WTC11 (cell line): ENCODE measurements around the gene SLC2A1. TPM values are rescaled to one million over a fixed set of nuclear protein-coding genes. Genes with fewer than 3 reads are reported as not detected.

Experiments used
- ATAC-seq: fragments of 200-7000 bp; cut with Tn5 transposase; 2 replicates; pipeline ENCODE4 v1.10.0; 2021; ENCODE audit warnings: mild to moderate bottlenecking, moderate library complexity
- CTCF ChIA-PET: fragments of 300-600 bp; sonication (Branson Sonifier 250); formaldehyde crosslinking; loops from one replicate; lab custom pipeline; 2021; ENCODE audit warnings: antibody characterized with exemption; lab: Charles Lee
- POLR2A ChIA-PET: fragments of 350-600 bp; sonication (Branson Sonifier 250); formaldehyde crosslinking; loops from one replicate; lab custom pipeline; 2021; ENCODE audit warnings: antibody characterized with exemption; lab: Charles Lee
- DNase-seq: peaks from one replicate; pipeline ENCODE4 v3.0.0; 2021; ENCODE audit warnings: low spot score
- H3K27ac Mint-ChIP-seq: 2 replicates; pipeline ENCODE4 v1.8.0; 2021; ENCODE audit warnings: mixed read lengths
- H3K27me3 Mint-ChIP-seq: 2 replicates; pipeline ENCODE4 v1.8.0; 2021; ENCODE audit warnings: low read depth, mild to moderate bottlenecking, moderate library complexity, mixed read lengths
- H3K36me3 Mint-ChIP-seq: 2 replicates; pipeline ENCODE4 v1.8.0; 2021; ENCODE audit warnings: mixed read lengths
- H3K4me1 Mint-ChIP-seq: 2 replicates; pipeline ENCODE4 v1.8.0; 2022; ENCODE audit warnings: mixed read lengths
- H3K4me3 Mint-ChIP-seq: 2 replicates; pipeline ENCODE4 v1.8.0; 2021; ENCODE audit warnings: mild to moderate bottlenecking, moderate library complexity, mixed read lengths
- H3K9me3 Mint-ChIP-seq: 2 replicates; pipeline ENCODE4 v1.8.0; 2021; ENCODE audit warnings: mixed read lengths
- ELF4 ChIP-seq: sonication (generic); formaldehyde crosslinking; IDR thresholded peaks from 2 replicates; pipeline ENCODE4 v1.8.1; 2022; ENCODE audit warnings: low read depth, mild to moderate bottlenecking, moderate library complexity, missing genetic modification reagents
- FOXK1 ChIP-seq: sonication (generic); formaldehyde crosslinking; IDR thresholded peaks from 2 replicates; pipeline ENCODE4 v1.8.0; 2022; ENCODE audit warnings: mild to moderate bottlenecking, moderate library complexity, missing genetic modification reagents
- NFATC4 ChIP-seq: fragments of 250-450 bp; sonication (Bioruptor Pico); IDR thresholded peaks from 2 replicates; pipeline ENCODE4 v1.9.0; 2021; ENCODE audit warnings: mild to moderate bottlenecking
- OVOL2 ChIP-seq: fragments of 250-450 bp; sonication (Bioruptor Pico); IDR thresholded peaks from 2 replicates; pipeline ENCODE4 v1.9.0; 2021; ENCODE audit warnings: mild to moderate bottlenecking, borderline replicate concordance
- RELA ChIP-seq: sonication (generic); formaldehyde crosslinking; IDR thresholded peaks from 2 replicates; pipeline ENCODE4 v1.8.1; 2022; ENCODE audit warnings: missing genetic modification reagents, mild to moderate bottlenecking, borderline replicate concordance
- ZNF263 ChIP-seq: sonication (generic); formaldehyde crosslinking; IDR thresholded peaks from 2 replicates; pipeline ENCODE4 v1.8.1; 2022; ENCODE audit warnings: low read depth, mild to moderate bottlenecking, moderate library complexity, missing genetic modification reagents
- ZNF317 ChIP-seq: sonication (generic); formaldehyde crosslinking; IDR thresholded peaks from 2 replicates; pipeline ENCODE4 v1.8.1; 2023; ENCODE audit warnings: low read depth, mild to moderate bottlenecking, moderate library complexity, missing genetic modification reagents, borderline replicate concordance
- total RNA-seq: library from RNA; stranded (reverse); gene quantifications from 3 replicates; pipeline ENCODE4 v1.2.3, GENCODE V29; 2021
- TF ChIP-seq, protein P1 (sequence below): sonication (generic); formaldehyde crosslinking; conservative IDR thresholded peaks from 2 replicates; pipeline ENCODE4 v1.8.1; 2023; ENCODE audit warnings: mild to moderate bottlenecking, low read depth, missing genetic modification reagents, moderate library complexity
- TF ChIP-seq, protein P2 (sequence below): sonication (generic); formaldehyde crosslinking; conservative IDR thresholded peaks from 2 replicates; pipeline ENCODE4 v1.8.1; 2022; ENCODE audit warnings: mild to moderate bottlenecking, missing genetic modification reagents
- TF ChIP-seq, protein P3 (sequence below): sonication (generic); formaldehyde crosslinking; IDR thresholded peaks from 2 replicates; pipeline ENCODE4 v1.8.0; 2022; ENCODE audit warnings: mild to moderate bottlenecking, missing genetic modification reagents
- TF ChIP-seq, protein P4 (sequence below): sonication (generic); formaldehyde crosslinking; IDR thresholded peaks from 2 replicates; pipeline ENCODE4 v1.8.1; 2022; ENCODE audit warnings: low read depth, missing genetic modification reagents, borderline replicate concordance
- TF ChIP-seq, protein P5 (sequence below): fragments of 250-450 bp; sonication (Bioruptor Pico); IDR thresholded peaks from 2 replicates; pipeline ENCODE4 v1.9.0; 2021; ENCODE audit warnings: mild to moderate bottlenecking
- TF ChIP-seq, protein P6 (sequence below): sonication (generic); formaldehyde crosslinking; IDR thresholded peaks from 2 replicates; pipeline ENCODE4 v1.8.0; 2022; ENCODE audit warnings: missing genetic modification reagents
- TF ChIP-seq, protein P7 (sequence below): sonication (generic); formaldehyde crosslinking; IDR thresholded peaks from 2 replicates; pipeline ENCODE4 v1.8.1; 2023; ENCODE audit warnings: mild to moderate bottlenecking, missing genetic modification reagents, moderate library complexity

SLC2A1 gene
- total RNA-seq, 1 experiment from 2014 or later, result 215 TPM

DNA sequence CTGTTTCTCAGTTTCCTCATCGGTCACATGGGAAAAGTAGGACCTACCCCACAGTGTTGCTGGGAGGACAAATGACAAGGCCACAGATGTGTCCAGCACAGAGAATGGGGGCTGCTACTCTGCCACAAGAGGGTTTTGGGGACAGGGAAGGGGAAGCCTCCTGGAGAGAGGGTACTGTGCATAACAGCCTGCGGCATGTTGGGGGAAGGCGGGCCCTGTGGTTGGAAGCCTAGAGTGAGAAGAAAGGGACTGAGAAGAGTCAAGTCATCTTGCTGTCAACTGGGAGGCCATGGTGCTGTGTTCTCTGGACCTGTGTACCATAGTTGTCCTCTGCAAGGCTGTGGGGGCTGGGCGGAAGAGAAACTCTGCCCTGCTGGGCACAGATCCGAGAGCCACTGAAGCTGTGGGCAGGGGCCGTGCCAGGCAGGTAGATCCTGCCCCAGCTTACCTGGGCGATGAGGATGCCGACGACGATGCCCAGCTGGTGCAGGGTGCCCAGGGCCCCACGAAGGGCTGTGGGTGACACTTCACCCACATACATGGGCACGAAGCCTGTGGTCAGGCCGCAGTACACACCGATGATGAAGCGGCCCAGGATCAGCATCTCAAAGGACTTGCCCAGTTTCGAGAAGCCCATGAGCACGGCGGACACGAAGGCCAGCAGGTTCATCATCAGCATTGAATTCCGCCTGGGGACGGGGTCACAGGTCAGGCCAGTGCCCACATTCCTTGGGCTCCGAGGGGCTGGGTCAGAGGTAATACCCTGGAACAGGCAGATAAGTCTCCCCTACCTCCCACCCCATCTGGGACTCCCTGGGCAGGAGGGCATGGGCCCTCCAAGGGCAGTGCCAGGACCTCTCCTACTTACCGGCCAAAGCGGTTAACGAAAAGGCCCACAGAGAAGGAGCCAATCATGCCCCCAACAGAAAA is 28.2 kb downstream of the SLC2A1 start (continued):
- TF ChIP-seq, protein P1, sequence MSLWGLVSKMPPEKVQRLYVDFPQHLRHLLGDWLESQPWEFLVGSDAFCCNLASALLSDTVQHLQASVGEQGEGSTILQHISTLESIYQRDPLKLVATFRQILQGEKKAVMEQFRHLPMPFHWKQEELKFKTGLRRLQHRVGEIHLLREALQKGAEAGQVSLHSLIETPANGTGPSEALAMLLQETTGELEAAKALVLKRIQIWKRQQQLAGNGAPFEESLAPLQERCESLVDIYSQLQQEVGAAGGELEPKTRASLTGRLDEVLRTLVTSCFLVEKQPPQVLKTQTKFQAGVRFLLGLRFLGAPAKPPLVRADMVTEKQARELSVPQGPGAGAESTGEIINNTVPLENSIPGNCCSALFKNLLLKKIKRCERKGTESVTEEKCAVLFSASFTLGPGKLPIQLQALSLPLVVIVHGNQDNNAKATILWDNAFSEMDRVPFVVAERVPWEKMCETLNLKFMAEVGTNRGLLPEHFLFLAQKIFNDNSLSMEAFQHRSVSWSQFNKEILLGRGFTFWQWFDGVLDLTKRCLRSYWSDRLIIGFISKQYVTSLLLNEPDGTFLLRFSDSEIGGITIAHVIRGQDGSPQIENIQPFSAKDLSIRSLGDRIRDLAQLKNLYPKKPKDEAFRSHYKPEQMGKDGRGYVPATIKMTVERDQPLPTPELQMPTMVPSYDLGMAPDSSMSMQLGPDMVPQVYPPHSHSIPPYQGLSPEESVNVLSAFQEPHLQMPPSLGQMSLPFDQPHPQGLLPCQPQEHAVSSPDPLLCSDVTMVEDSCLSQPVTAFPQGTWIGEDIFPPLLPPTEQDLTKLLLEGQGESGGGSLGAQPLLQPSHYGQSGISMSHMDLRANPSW (CRISPR knock-in tag), result no peak
- TF ChIP-seq OVOL2 (CRISPR knock-in tag) (no peak), ZNF317 (CRISPR knock-in tag) (no peak), FOXK1 (no peak)
- TF ChIP-seq, protein P2, sequence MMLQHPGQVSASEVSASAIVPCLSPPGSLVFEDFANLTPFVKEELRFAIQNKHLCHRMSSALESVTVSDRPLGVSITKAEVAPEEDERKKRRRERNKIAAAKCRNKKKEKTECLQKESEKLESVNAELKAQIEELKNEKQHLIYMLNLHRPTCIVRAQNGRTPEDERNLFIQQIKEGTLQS (CRISPR knock-in tag), result no peak
- TF ChIP-seq, protein P3, sequence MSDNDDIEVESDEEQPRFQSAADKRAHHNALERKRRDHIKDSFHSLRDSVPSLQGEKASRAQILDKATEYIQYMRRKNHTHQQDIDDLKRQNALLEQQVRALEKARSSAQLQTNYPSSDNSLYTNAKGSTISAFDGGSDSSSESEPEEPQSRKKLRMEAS (CRISPR knock-in tag), result no peak
- TF ChIP-seq, protein P4, sequence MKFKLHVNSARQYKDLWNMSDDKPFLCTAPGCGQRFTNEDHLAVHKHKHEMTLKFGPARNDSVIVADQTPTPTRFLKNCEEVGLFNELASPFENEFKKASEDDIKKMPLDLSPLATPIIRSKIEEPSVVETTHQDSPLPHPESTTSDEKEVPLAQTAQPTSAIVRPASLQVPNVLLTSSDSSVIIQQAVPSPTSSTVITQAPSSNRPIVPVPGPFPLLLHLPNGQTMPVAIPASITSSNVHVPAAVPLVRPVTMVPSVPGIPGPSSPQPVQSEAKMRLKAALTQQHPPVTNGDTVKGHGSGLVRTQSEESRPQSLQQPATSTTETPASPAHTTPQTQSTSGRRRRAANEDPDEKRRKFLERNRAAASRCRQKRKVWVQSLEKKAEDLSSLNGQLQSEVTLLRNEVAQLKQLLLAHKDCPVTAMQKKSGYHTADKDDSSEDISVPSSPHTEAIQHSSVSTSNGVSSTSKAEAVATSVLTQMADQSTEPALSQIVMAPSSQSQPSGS (CRISPR knock-in tag), result no peak

DNA sequence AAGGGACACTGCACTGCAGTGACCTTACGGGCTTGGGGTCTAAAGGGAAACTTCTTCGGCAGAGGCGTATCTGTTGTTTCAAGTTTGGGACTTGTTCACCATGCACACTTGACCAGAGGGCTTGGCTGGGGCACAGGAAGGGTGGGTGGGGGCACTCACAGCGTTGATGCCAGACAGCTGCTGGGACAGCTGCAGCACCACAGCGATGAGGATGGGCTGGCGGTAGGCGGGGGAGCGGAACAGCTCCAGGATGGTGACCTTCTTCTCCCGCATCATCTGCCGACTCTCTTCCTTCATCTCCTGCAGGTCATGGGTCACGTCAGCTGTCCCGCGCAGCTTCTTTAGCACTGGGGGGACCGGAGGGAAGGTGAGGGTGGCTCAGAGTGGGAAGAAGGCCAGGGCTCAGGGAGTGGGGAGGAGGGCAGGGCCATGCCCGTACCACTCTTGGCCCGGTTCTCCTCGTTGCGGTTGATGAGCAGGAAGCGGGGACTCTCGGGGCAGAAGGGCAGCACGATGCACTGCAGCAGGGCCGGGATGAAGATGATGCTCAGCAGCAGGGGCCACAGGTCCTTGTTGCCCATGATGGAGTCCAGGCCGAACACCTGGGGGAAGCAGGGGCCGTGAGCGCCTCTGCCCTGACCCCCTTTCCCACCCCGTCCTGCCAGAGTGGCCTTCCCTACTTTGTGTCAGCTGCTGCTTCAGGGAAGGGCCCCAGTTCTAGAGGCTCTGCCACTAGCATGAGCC is 29.1 kb downstream of the SLC2A1 start:
- peaks cover 72% of the 10 kb centered on the region for H3K4me1 Mint-ChIP-seq
- H3K27ac Mint-ChIP-seq, result peak overlapping the region; percentile 95

More for the DNA sequence above, 29.1 kb downstream of the SLC2A1 start:
- H3K27me3 Mint-ChIP-seq, result no peaks in the 10 kb centered on the region
- ATAC-seq (no peak), DNase-seq (no peak)
- peaks cover 74% of the 10 kb centered on the region for H3K36me3 Mint-ChIP-seq
- no peaks in the 10 kb centered on the region for H3K9me3 Mint-ChIP-seq
- TF ChIP-seq, protein P5, sequence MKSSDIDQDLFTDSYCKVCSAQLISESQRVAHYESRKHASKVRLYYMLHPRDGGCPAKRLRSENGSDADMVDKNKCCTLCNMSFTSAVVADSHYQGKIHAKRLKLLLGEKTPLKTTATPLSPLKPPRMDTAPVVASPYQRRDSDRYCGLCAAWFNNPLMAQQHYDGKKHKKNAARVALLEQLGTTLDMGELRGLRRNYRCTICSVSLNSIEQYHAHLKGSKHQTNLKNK (CRISPR knock-in tag), result no peak
- no peak for TF ChIP-seq ZNF263 (CRISPR knock-in tag)
- TF ChIP-seq NFATC4 (CRISPR knock-in tag), result no peak
- TF ChIP-seq, protein P6, sequence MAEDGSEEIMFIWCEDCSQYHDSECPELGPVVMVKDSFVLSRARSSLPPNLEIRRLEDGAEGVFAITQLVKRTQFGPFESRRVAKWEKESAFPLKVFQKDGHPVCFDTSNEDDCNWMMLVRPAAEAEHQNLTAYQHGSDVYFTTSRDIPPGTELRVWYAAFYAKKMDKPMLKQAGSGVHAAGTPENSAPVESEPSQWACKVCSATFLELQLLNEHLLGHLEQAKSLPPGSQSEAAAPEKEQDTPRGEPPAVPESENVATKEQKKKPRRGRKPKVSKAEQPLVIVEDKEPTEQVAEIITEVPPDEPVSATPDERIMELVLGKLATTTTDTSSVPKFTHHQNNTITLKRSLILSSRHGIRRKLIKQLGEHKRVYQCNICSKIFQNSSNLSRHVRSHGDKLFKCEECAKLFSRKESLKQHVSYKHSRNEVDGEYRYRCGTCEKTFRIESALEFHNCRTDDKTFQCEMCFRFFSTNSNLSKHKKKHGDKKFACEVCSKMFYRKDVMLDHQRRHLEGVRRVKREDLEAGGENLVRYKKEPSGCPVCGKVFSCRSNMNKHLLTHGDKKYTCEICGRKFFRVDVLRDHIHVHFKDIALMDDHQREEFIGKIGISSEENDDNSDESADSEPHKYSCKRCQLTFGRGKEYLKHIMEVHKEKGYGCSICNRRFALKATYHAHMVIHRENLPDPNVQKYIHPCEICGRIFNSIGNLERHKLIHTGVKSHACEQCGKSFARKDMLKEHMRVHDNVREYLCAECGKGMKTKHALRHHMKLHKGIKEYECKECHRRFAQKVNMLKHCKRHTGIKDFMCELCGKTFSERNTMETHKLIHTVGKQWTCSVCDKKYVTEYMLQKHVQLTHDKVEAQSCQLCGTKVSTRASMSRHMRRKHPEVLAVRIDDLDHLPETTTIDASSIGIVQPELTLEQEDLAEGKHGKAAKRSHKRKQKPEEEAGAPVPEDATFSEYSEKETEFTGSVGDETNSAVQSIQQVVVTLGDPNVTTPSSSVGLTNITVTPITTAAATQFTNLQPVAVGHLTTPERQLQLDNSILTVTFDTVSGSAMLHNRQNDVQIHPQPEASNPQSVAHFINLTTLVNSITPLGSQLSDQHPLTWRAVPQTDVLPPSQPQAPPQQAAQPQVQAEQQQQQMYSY (CRISPR knock-in tag), result no peak
- no peak for TF ChIP-seq ELF4 (CRISPR knock-in tag)
- TF ChIP-seq RELA (CRISPR knock-in tag), result 0 out of 2 replicates have a peak, but pooled peaks have one; percentile 9
- TF ChIP-seq, protein P7, sequence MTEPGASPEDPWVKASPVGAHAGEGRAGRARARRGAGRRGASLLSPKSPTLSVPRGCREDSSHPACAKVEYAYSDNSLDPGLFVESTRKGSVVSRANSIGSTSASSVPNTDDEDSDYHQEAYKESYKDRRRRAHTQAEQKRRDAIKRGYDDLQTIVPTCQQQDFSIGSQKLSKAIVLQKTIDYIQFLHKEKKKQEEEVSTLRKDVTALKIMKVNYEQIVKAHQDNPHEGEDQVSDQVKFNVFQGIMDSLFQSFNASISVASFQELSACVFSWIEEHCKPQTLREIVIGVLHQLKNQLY (CRISPR knock-in tag), result no peak
- POLR2A ChIA-PET, result no interaction called here
- CTCF ChIA-PET, result interaction anchor here (0.6 to 2.0 kb wide), 2 partner anchors 144 to 166 kb away, joined by 5 to 7 read pairs; no protein-coding TSS in a partner anchor
- H3K4me3 Mint-ChIP-seq, result no peak overlapping the region
